Choroid plexus epithelial cell (primary cell): ENCODE results near the gene EVC2.

Experiments
- DNase-seq: peaks from one replicate; pipeline ENCODE4 v3.0.0-alpha.2; 2010; ENCODE audit warnings: low read depth
- H3K4me3 ChIP-seq: 2 replicates; pipeline ENCODE4 v1.5.1; 2011; ENCODE audit warnings: low read depth, mild to moderate bottlenecking, control low read depth, low read length, moderate library complexity
- TF ChIP-seq, protein P1 (sequence below): conservative IDR thresholded peaks from 2 replicates; pipeline ENCODE4 v1.5.1; 2011; ENCODE audit warnings: low read depth, mild to moderate bottlenecking, control low read depth, inconsistent platforms, low read length, moderate library complexity

The EVC2 gene

DNA sequence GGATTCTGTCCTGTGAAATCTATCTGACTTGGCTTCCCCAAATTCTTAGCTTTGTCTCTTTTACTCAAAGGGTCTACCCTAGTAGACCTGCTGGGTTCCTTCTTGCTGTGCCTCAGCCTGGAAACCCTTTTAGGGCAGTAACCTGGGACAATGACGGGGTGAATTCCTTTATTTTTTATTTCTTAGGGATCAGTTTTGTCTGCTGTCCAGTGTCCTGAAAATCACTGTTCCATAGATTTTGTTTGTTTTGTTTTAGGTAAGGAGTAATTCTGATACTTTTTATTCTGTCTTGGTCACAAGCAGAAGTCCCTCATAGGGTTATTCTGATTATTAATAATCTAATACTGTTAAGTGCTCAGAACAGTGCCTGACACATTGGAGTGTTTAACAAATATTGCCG, 118.9 kb downstream of the EVC2 start:
- TF ChIP-seq, protein P1, sequence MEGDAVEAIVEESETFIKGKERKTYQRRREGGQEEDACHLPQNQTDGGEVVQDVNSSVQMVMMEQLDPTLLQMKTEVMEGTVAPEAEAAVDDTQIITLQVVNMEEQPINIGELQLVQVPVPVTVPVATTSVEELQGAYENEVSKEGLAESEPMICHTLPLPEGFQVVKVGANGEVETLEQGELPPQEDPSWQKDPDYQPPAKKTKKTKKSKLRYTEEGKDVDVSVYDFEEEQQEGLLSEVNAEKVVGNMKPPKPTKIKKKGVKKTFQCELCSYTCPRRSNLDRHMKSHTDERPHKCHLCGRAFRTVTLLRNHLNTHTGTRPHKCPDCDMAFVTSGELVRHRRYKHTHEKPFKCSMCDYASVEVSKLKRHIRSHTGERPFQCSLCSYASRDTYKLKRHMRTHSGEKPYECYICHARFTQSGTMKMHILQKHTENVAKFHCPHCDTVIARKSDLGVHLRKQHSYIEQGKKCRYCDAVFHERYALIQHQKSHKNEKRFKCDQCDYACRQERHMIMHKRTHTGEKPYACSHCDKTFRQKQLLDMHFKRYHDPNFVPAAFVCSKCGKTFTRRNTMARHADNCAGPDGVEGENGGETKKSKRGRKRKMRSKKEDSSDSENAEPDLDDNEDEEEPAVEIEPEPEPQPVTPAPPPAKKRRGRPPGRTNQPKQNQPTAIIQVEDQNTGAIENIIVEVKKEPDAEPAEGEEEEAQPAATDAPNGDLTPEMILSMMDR, result no peak
- DNase-seq, result no peak
- no peak overlapping the region for H3K4me3 ChIP-seq

DNA sequence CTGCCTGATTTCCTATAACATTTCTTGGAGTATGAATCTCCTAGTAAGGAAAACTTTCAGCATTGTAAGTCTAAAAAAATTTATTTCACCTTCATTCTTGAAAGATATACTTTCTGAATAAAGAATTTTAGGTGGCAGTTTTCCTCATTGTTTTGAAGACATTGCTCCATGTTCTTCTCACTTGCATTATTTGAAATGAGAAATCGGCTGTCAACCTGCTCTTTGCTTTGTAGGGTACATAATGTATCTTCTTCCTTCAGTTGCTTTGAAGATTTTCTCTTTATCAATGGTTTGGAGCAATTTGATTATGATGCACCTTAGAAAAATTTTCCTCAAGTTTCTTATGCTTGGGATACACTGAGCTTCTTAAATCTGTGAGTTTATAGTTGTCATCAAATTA, 120.3 kb downstream of the EVC2 start:
- no peak for DNase-seq

DNA sequence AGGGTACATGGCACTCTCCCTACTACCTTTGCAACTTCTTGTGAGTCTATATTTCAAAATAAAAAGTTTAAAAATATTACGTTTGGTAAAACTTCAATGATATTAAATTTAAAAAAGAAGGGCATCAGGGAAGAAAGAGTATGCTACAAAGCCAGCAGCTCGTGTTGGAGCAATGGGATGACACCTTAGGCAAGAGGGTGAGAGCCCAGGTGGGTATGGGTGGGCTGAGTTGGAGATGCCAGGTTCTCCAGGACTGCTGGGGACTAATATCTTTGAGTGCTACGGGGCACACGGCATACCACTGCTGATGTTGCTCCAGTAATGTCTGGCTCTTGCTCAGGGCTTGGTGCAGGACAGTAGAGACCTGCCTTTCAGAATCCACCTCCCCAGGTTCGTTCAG, 132.4 kb downstream of the EVC2 start:
- H3K4me3 ChIP-seq, result no peak overlapping the region
- DNase-seq, result no peak
- TF ChIP-seq, protein P1, result no peak

More for the DNA sequence above, 120.3 kb downstream of the EVC2 start:
- no peak overlapping the region for H3K4me3 ChIP-seq
- TF ChIP-seq, protein P1, result no peak

DNA sequence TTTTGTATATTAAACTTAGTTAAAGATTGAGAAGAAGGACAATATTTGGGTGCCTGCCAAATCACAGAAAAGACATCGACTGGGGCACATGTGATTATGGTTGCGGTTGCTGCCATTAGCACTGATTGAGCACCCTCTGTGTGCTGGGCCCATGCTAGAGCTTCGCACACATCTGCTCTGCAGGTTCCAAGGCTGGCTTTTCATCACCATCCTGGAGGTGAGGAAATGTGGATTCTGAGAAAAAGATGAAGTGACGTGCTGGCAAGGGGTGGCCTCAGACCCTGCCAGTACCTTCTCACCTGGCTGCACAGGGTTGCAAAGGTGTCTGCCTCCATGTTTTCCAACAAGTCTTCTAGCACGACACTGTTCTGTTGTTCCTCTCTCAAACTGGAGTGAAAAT, 134.0 kb downstream of the EVC2 start:
- no peak for DNase-seq
- TF ChIP-seq, protein P1, result no peak
- H3K4me3 ChIP-seq, result no peak overlapping the region

DNA sequence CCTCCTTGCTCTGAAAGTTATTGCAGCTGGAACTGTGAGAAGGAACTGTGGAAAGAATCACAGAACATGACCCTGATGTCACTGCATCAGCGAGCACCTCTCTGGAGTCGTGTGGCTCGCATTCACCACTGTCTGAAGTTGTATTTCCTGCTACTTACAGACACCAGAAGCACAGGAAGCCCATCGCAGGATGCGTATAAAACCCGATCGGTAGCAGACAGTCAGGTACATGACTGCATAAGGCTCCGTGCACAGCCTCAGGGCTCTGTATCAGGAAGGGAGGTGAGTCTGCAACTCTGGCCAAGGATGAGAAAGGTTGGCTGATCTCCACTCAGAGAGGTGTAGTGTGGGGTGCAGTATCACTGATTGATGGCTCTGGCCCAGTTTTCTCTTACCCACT, 134.4 kb downstream of the EVC2 start:
- no peak for DNase-seq
- TF ChIP-seq, protein P1, result no peak
- no peak overlapping the region for H3K4me3 ChIP-seq

DNA sequence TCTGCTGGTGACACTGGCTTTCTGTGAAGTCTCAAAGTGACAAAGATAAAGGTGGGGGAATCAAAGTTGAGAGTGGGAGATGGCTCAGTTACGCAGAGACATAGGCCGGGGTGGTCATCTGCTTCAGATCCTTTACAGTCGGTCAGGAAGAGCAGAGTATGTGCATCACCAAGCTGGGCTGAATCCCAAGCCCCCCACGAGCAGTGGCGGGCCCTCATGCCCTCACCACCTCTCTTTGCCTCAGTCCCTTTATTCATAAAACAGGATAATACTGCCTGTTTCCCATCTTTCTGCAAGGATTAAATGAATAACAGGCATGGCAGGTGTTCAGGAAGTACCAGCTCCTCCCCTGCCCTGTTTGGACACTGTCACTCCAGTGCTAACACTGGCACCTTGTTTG, 135.6 kb downstream of the EVC2 start:
- no peak overlapping the region for H3K4me3 ChIP-seq
- TF ChIP-seq, protein P1, result no peak
- DNase-seq, result no peak

DNA sequence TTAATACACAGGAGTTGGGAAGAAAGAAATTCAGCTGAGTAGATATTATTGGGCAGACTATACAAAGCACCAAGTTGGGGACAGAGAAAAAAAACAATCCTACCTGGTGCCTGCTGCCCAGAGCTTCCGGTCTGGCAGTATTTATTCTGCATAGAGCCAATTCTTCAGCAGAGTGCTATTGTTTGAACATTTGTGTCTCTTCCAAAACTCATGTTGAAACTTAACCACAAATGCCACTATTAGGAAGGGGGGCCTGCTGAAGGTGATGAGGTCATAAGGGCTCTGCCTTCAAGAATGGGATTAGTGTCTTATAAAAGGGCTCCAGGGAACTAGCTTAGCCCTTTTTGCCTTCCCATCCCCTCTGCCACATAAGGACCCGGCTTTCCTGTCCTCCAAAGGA, 136.2 kb downstream of the EVC2 start:
- no peak for DNase-seq
- TF ChIP-seq, protein P1, result no peak
- no peak overlapping the region for H3K4me3 ChIP-seq
